HG03103 (cell line): ENCODE results near the gene CORO2B.

Source experiments
- ATAC-seq: cut with Tn5 transposase; IDR thresholded peaks from one replicate; pipeline ENCODE4 v1.9.1; 2021; ENCODE audit warnings: low read depth; ENCODE audit not compliant: unreplicated experiment

Gene CORO2B

GRCh38 chr15:68589053-68589452 is 10.3 kb downstream of the CORO2B start:
- no peak for ATAC-seq

GRCh38 chr15:68589783-68590710 is 11.3 kb downstream of the CORO2B start:
- no peak for ATAC-seq

DNA sequence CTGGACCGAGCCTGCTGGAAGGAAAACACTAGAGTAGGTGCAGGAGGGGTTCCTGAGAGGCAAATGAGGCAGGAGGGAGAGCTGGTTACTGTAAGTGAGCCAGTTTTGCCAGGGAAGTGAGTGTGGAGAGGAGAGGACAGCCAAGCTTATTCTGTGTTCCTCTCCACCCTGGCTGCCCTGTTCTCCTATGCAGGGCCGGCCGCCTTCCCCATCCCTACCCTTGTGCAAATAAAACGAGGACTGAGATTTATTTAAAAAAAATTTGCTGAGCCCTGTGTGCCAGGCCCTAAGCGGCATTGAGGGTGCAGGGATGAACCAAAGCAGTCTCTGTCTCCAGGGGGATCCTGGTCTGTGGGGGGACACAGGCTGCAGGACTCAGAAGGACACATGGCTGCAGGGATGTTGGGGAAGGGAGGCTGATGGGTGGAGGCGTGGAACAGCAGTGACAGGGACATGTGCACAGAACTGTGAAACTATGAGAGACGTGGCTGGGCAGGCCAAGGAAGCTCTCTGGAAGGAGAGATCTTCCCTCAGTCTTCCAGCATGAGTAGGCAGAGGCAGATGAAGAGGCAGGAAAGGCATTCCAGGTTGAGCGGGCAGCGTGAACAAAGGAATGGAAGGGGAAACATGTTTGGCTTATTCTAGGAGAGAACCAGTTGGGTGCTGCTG is 12.1 kb downstream of the CORO2B start:
- ATAC-seq, result no peak

GRCh38 chr15:68592054-68592453 is 13.3 kb downstream of the CORO2B start:
- no peak for ATAC-seq

GRCh38 chr15:68592544-68592943 is 13.8 kb downstream of the CORO2B start:
- no peak for ATAC-seq

DNA sequence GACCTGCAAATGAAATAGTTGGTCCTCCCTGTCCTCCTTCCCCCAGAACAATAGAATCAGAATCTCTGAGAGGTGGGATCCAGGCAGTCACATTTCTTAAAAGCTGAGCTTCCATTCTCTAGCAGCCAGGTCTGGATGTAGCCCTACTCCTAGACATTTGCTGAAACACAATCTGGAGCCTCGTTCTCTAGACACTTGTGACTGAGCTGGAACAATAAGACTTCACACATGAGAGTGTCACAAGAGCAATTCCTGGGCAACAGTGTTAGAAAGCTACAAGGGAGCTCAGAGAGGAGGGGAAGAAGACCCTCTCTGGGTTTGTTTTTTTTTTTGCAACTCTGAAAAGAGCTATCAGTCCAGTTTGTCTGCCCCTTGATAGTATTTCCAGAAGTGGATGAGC is 14.5 kb downstream of the CORO2B start:
- ATAC-seq, result no peak

- ATAC-seq, result no peak
Measured at GRCh38 chr15:68593828-68594532, 15.2 kb downstream of the CORO2B start.

GRCh38 chr15:68594533-68595259 is 15.9 kb downstream of the CORO2B start:
- ATAC-seq, result no peak

DNA sequence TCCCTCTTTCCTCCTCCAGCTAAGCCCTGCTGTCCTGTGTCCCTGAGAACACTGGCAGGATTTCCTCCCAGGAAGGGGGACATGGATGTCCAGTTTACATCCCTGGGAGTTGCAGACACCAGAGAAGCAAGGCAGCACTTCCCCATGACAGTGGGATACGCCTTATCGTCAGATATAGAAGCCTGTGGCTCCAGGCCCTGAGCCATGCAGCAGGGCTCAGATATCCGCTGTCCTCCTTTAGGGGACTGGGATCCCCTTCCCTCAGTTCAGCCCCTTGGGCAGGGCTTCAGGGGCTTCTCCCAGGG is 16.4 kb downstream of the CORO2B start:
- ATAC-seq, result no peak

DNA sequence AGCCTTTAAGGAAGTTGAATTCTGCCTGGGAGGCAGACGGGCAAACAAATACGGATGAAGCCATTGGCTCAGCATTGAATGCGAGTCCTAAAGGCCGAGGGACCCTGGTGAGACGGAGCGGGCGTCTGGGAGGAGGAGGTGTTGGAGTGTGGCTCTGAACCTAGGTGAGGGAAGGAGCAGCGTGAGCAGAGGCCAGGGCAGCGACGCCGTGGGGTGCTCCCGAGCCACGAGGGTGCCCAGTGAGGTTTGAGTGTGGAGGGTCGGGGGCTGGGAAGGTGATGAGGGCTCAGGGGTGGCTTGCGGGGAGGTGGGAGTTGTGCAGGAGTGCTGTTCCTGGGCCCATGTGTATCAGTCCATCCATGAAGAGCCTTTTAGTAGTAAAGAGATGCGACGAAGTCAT is 17.0 kb downstream of the CORO2B start:
- ATAC-seq, result no peak

- no peak for ATAC-seq
Measured at GRCh38 chr15:68596691-68597090, 17.9 kb downstream of the CORO2B start.

GRCh38 chr15:68597581-68597980 is 18.8 kb downstream of the CORO2B start:
- ATAC-seq, result no peak

DNA sequence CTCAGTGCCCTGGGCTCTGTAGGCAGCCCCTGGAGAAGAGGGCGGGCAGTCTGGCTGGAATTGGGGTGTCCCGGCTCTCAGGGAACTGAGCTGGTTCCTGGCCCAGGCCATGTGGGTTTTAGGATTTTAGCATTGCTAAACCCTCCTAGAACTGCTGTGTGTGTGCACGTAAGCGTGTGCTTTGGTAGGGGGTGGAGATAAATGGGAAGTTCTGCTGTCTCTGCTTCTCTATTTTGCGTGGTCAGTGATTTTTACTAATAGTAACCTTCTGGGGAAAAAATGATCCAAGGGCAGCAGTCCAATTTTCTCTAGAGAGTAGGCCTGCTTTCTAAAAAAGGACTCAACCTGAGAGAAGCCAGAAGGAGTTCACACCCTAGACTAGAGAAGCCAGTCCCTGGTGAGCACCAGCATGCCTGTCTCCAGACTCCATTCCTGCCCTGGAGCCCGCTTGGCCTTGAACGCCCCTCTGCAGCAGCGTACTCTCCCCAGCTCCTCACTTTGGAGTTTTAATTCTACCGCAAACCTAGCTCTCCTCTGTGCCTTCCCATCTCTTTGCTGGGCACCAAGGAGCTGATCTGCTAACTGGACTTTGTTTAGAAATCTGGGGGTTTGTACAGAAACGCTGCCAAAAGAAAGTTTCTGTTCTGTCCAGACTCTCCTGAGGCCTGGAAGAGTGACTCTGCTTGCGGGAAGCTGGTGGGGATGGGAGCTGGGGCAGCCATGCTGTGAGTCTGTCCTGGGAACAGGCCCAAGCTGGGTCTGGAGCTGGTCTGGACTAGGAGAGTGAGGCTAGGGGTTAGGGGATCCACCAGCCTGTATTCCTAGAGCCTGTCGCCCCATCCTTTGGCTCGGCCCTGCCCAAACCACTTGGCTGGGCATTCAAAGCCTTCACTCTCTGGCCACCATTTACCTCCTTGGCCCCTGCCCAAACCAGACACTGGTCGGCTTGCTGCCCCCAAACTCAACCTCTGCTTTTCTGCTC is 19.7 kb downstream of the CORO2B start:
- ATAC-seq, result no peak

DNA sequence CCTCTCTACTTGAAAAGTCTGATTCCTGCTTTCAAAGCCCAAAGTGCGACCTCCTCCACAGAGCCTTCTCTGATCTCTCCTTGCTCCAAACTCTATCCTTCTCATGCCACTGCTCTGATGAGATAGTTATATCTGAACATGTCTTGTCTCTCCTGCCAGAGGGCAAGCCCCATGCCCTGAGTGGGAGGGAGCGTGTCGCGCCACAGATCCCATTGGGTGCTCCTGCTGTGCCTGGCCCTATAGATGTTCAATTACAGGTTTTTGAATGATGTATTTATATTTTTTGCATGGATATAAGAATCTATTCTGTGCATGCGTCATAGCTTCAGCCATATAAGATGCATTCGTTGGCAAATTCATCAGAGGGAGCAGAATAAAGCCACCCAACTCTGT is 20.4 kb downstream of the CORO2B start:
- ATAC-seq, result no peak

GRCh38 chr15:68599560-68600071 is 20.8 kb downstream of the CORO2B start:
- no peak for ATAC-seq

DNA sequence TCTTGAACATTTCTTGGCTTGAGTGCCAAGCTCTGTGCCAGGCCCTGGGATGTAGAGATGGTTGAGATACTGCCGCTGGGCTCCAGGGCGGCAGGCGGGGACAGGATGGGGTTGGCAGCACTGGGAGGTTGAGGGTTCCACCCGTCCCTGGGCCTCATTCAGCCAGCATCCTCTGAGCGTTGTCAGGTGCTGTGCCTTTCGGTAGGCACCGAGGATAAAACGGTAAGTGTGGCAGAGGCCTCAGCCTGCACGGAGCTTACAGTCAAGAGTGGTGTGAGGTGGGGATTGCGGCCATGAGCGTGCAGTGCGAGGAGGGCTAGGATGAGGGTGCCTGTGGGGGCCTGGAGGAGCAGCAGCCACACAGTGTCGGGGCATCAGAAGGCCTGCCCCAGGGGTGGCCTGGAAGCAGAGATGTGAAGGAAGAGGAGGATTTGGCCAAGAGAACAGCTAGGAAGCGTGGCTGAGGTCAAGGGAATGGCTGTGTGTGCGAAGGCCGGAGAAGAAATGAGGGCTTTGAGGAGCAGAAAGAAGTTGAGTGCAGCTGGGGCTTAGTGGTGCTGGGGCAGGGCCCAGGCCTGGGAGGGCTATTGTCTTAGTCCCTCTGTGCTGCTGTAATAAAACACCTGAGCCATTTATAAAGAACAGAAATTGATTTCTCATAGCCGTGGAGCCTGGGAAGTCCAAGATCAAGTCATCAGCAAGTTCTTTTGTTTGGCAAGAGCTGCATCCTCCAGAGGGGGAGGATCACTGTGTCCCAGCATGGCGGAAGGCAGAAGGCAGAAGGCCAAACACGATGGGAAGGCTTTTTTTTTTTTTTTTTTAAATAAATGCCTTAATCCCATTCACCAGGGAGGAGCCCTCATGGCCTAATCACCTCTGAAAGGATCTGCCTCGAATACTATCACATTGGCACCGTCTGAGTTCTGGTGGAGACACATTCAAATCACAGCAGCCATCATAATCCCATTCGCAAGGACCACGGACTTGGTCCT is 22.7 kb downstream of the CORO2B start:
- no peak for ATAC-seq

DNA sequence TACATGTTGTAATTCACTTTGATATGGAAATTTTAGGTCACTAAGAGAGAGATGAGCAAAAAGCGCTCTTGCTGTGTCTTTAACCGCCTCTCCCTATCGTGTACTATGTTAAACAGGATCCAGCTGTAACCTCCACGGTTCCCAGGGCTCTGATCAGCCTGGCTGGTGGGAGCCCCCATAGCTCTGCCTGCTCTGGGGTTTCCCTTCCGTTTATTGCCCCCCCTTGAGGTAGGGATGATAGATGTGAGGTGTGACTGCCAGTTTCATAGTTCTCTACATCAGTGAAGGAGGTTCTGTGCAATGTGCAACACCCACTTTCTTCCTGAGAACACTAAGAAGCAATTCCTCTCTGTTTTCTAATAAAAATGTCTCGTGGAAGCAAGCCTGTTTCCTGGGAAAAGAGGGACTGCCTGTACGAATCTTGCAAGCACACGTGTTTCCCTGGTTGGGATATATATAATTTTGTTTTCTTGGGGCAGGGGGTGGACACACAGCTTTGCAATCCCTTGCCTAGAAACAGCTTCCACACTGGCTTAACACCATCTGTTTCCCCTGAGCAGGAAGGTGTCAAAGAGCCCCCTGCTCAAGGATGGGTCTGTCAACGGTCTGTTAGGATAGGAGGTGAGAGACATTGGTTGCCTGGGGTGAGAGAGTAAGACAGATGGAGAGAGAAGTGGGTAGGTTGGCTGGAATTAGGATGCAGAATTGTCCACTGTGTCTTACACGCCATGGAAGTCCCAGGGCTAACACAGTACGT is 23.8 kb downstream of the CORO2B start:
- ATAC-seq, result no peak

DNA sequence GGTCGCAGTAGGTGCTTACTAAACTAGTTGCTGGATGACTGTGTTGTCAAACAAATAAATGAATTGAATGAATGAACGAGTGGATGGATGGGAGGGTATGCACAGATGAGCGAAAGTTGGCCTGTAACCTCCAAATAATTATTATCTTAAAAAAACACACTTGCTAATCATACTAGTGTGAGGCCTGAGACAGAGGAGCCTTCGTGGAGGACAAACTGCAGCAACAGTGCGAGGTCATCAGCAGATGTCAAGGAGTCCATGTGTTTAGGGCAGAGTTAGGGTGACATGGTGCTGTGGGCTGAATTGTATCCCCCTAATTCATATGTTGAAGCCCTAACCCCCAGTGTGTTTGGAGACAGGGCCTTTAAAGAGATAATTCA is 24.4 kb downstream of the CORO2B start:
- ATAC-seq, result no peak
